IPS-20b (cell line): Measurements from ENCODE around the gene TENT4A.
"Not testable (repeated sequence)": the region's sequence is repeated elsewhere in the genome, so short reads cannot be mapped to it uniquely, and the experiment has no call there.

Experiments
- H3K27ac ChIP-seq: one replicate; pipeline ENCODE4 v1.5.1; 2013; ENCODE audit warnings: low read length
- H3K27me3 ChIP-seq: 2 replicates; pipeline ENCODE4 v1.6.1; 2013; ENCODE audit warnings: mild to moderate bottlenecking, low read length, inconsistent platforms; ENCODE audit not compliant: insufficient read depth
- H3K36me3 ChIP-seq: 2 replicates; pipeline ENCODE4 v1.6.1; 2013; ENCODE audit warnings: low read depth, mild to moderate bottlenecking, inconsistent platforms, low read length, moderate library complexity; ENCODE audit not compliant: insufficient read depth
- H3K4me1 ChIP-seq: 2 replicates; pipeline ENCODE4 v1.6.1; 2013; ENCODE audit warnings: mild to moderate bottlenecking, control low read depth, inconsistent platforms, low read length, moderate library complexity; ENCODE audit not compliant: insufficient read depth
- H3K4me3 ChIP-seq: 2 replicates; pipeline ENCODE4 v1.5.1; 2013; ENCODE audit warnings: mild to moderate bottlenecking, low read length, inconsistent platforms
- H3K9ac ChIP-seq: 2 replicates; pipeline ENCODE4 v1.6.1; 2013; ENCODE audit warnings: low read depth, mild to moderate bottlenecking, inconsistent platforms, low read length, moderate library complexity
- H3K9me3 ChIP-seq: 2 replicates; pipeline ENCODE4 v1.6.1; 2013; ENCODE audit warnings: mild to moderate bottlenecking, low read depth, low read length, inconsistent platforms; ENCODE audit not compliant: insufficient read depth

Gene TENT4A

DNA sequence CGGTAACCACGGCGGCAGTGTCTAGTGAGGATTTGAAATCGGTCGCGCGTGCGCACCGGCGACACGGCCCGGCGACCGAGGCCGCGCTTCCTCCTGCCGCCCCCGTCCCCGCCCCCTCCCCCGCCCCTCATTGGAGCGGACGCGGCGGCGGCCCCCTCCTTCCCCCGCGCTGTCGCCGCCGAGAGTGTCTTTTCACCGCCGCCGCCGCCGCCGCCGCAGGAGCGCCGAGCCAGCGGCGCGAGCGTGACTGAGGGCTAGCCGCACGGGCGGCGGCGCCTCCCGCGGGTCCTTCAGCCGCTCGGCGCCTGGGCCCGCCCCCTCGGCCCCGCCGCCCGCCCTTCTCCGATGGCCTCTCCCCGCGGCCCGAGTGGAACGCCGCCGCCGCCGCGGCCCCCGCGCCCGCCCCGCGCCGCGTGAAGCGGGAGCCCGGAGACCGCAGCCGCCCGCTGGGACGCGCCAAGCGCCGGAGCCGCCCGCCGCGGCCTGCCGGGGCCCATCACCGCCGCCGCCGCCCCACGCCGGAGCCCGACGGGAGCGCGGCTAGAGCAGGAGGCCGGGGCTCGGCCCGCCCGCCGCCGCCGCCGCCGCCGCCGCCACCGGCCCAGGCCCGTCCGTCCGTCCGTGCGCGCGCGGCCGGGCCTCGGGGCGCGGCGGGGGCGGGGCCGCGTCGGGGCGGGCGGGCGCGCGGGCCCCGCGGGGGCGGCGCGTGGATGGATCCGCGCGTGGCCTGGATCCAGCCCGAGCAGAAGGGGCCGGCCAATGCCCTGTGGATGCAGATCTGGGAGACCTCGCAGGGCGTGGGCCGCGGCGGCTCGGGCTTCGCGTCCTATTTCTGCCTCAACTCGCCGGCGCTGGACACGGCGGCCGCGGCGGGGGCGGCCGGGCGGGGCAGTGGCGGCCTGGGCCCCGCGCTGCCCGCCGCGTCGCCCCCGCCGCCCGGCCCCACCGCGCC is at the start of gene TENT4A:
Gene TENT4A, plus strand, starts transcription at position 159 of the 952 bp plus-strand sequence. Its CDS starts 552 bp downstream, at position 711.
- no peaks in the 10 kb centered on the region for H3K9me3 ChIP-seq
- H3K4me3 ChIP-seq, result peak within 1 kb of the TSS; percentile 87
- peak within 1 kb of the TSS; percentile 70 for H3K27ac ChIP-seq
- peak within 1 kb of the TSS; percentile 87 for H3K9ac ChIP-seq
- H3K27me3 ChIP-seq, result peaks cover 23% of the 10 kb centered on the region
- H3K4me1 ChIP-seq, result peaks cover 18% of the 10 kb centered on the region
- no peaks in the 10 kb centered on the region for H3K36me3 ChIP-seq

GRCh38 chr5:6666762-6667161 is 46.5 kb upstream of the TENT4A start:
- Histone ChIP-seq H3K4me3 (no peak overlapping the region), H3K9ac (no peak overlapping the region), H3K4me1 (peaks cover 3% of the 10 kb centered on the region; the same call in 1 of the 2 replicates), H3K27ac (no peak overlapping the region), H3K36me3 (peaks cover 18% of the 10 kb centered on the region; the same call in 1 of the 2 replicates), H3K27me3 (no peaks in the 10 kb centered on the region), H3K9me3 (no peaks in the 10 kb centered on the region)

DNA sequence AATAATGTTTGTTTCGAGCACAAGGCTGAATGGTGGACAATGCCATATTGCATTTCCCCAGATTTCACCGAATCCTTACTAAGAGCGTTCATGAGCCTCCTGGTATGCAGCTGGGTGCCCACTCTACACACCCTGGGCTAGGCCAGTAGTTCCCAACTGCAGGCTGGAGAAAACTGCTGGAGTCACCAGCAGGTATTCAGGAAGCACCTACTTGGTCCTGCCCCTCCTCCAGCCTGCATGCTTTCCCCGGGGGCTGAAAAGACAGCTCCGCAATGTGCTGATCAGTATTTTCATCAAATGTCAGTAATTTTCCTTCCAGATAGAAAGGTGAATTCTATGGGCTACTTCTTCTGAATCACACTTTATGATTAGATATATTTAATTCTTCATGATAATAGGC is 45.6 kb upstream of the TENT4A start:
- Histone ChIP-seq H3K36me3 (peaks cover 18% of the 10 kb centered on the region; the same call in 1 of the 2 replicates), H3K27ac (no peak overlapping the region), H3K27me3 (no peaks in the 10 kb centered on the region), H3K4me1 (peaks cover 3% of the 10 kb centered on the region; the same call in 1 of the 2 replicates), H3K9ac (no peak overlapping the region), H3K9me3 (no peaks in the 10 kb centered on the region), H3K4me3 (no peak overlapping the region)

GRCh38 chr5:6668717-6669116 is 44.5 kb upstream of the TENT4A start:
- not testable (repeated sequence) for H3K27me3 ChIP-seq, H3K9ac ChIP-seq, H3K4me1 ChIP-seq, H3K9me3 ChIP-seq, H3K4me3 ChIP-seq, H3K27ac ChIP-seq
- H3K36me3 ChIP-seq, result peaks cover 23% of the 10 kb centered on the region; the same call in 1 of the 2 replicates

- no peaks in the 10 kb centered on the region for H3K27me3 ChIP-seq
- no peak overlapping the region for H3K27ac ChIP-seq
- H3K36me3 ChIP-seq, result peaks cover 19% of the 10 kb centered on the region; the same call in 1 of the 2 replicates
- no peak overlapping the region for H3K4me3 ChIP-seq
- no peak overlapping the region for H3K9ac ChIP-seq
- H3K9me3 ChIP-seq, result peaks cover 14% of the 10 kb centered on the region
- no peaks in the 10 kb centered on the region for H3K4me1 ChIP-seq
Measured at GRCh38 chr5:6673031-6673430, 40.2 kb upstream of the TENT4A start.

DNA sequence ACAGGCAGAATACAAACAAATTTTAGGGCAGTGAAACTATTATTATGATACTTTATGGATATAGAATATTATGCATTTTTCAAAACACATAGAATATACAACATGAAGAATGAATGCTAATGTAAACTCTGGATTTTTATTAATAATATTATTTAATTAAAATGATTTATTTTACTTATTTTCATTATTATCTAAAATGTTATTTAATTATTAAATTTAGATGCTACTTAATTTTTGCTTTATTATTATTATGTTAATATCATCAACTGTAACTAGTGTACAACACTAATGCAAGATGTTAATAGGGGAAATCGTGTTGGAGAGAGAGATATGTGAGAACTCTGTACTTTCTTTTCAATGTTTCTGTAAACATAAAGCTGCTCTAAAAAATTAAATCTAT is 39.3 kb upstream of the TENT4A start:
- peaks cover 14% of the 10 kb centered on the region for H3K9me3 ChIP-seq
- no peak overlapping the region for H3K27ac ChIP-seq
- H3K4me1 ChIP-seq, result no peaks in the 10 kb centered on the region
- H3K36me3 ChIP-seq, result peaks cover 19% of the 10 kb centered on the region; the same call in 1 of the 2 replicates
- no peak overlapping the region for H3K9ac ChIP-seq
- no peak overlapping the region for H3K4me3 ChIP-seq
- no peaks in the 10 kb centered on the region for H3K27me3 ChIP-seq

GRCh38 chr5:6674421-6674820 is 38.8 kb upstream of the TENT4A start:
- no peak overlapping the region for H3K4me3 ChIP-seq
- H3K27me3 ChIP-seq, result no peaks in the 10 kb centered on the region
- H3K27ac ChIP-seq, result no peak overlapping the region
- no peaks in the 10 kb centered on the region for H3K4me1 ChIP-seq
- H3K9me3 ChIP-seq, result peaks cover 14% of the 10 kb centered on the region
- H3K36me3 ChIP-seq, result peaks cover 19% of the 10 kb centered on the region; the same call in 1 of the 2 replicates
- H3K9ac ChIP-seq, result no peak overlapping the region

DNA sequence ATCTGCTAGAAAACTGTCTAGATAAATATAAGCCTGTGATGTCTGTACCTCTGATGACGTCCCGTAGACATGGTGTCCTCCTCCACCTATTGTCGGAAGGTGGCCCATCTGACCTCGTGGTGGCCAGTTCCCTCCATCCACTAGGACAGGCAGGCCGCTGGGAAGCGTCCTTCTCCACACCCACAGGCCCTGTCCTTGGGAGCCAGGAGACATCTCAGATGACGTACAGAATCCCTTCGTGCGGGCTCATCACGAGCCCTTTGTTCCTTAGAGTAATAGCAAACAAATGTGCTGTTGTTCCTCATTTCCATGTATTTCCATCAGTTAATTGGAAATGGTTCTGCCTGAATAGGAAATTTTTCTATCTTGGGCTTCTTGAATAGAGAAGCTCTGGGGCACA is 38.3 kb upstream of the TENT4A start:
- Histone ChIP-seq H3K27me3 (no peaks in the 10 kb centered on the region), H3K36me3 (peaks cover 16% of the 10 kb centered on the region; the same call in 1 of the 2 replicates), H3K4me3 (no peak overlapping the region), H3K9me3 (peaks cover 14% of the 10 kb centered on the region), H3K27ac (no peak overlapping the region), H3K9ac (no peak overlapping the region), H3K4me1 (no peaks in the 10 kb centered on the region)

GRCh38 chr5:6675784-6676491 is 37.3 kb upstream of the TENT4A start:
- no peak overlapping the region for H3K4me3 ChIP-seq
- H3K27ac ChIP-seq, result no peak overlapping the region
- peaks cover 11% of the 10 kb centered on the region; the same call in 1 of the 2 replicates for H3K36me3 ChIP-seq
- H3K9me3 ChIP-seq, result peaks cover 14% of the 10 kb centered on the region
- H3K4me1 ChIP-seq, result no peaks in the 10 kb centered on the region
- no peaks in the 10 kb centered on the region for H3K27me3 ChIP-seq
- H3K9ac ChIP-seq, result no peak overlapping the region

- H3K9ac ChIP-seq, result no peak overlapping the region
Measured at GRCh38 chr5:6676702-6677101, 36.5 kb upstream of the TENT4A start.

GRCh38 chr5:6678385-6678784 is 34.8 kb upstream of the TENT4A start:
- Histone ChIP-seq H3K36me3 (peaks cover 4% of the 10 kb centered on the region; the same call in 1 of the 2 replicates), H3K27ac (no peak overlapping the region), H3K4me3 (no peak overlapping the region), H3K27me3 (no peaks in the 10 kb centered on the region), H3K9me3 (peaks cover 8% of the 10 kb centered on the region), H3K4me1 (no peaks in the 10 kb centered on the region), H3K9ac (no peak overlapping the region)

More at GRCh38 chr5:6676702-6677101, 36.5 kb upstream of the TENT4A start:
- Histone ChIP-seq H3K4me1 (no peaks in the 10 kb centered on the region), H3K4me3 (no peak overlapping the region), H3K27ac (no peak overlapping the region), H3K36me3 (peaks cover 11% of the 10 kb centered on the region; the same call in 1 of the 2 replicates), H3K9me3 (peaks cover 14% of the 10 kb centered on the region), H3K27me3 (no peaks in the 10 kb centered on the region)
